Measurements from ENCODE around the gene NR2E3. TPM values are rescaled to one million over a fixed set of nuclear protein-coding genes. Genes with fewer than 3 reads are reported as not detected.

Gene NR2E3
- total RNA-seq, 1 donor from 2014 or later, result not detected

DNA sequence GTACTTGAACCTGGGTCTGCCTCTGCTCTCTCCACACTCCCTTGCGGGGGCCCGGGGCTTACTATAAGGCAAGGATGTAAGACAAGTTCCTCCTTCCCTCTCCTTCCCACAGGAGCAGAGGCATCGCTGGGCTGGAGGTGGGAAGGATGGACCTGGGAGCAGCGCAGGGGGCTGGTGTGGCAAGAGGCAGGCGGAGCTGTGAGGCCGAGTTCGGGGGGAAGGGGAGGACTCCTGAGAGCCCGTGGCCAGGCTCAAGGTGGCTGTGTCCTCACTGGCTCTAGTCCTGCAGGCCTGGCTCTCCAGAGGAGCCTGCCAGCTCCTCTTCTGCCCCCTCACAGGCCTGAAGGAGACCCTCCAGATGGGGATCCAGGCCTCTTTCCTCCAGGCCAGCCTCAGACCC lies 1.0 kb upstream of the NR2E3 start:
- no peak for DNase-seq
- no peak overlapping the region for H3K4me3 Mint-ChIP-seq
- ChIA-PET CTCF (interaction anchor here (1.2 kb wide), 1 partner anchor 347 kb away, joined by 3 read pairs; no protein-coding TSS in a partner anchor), POLR2A (no interaction called here)
- intact Hi-C loops (cut with micrococcal nuclease), result no loop called here
- H3K4me1 Mint-ChIP-seq, result peaks cover 2% of the 10 kb centered on the region
- H3K27ac Mint-ChIP-seq, result no peak overlapping the region
- H3K9me3 Mint-ChIP-seq, result no peaks in the 10 kb centered on the region
- no peaks in the 10 kb centered on the region for H3K36me3 Mint-ChIP-seq (ENCODE audit: low read depth)
- no peak for ATAC-seq (ENCODE audit: low read depth)
- no peaks in the 10 kb centered on the region for H3K27me3 Mint-ChIP-seq
- TF ChIP-seq, protein P1, sequence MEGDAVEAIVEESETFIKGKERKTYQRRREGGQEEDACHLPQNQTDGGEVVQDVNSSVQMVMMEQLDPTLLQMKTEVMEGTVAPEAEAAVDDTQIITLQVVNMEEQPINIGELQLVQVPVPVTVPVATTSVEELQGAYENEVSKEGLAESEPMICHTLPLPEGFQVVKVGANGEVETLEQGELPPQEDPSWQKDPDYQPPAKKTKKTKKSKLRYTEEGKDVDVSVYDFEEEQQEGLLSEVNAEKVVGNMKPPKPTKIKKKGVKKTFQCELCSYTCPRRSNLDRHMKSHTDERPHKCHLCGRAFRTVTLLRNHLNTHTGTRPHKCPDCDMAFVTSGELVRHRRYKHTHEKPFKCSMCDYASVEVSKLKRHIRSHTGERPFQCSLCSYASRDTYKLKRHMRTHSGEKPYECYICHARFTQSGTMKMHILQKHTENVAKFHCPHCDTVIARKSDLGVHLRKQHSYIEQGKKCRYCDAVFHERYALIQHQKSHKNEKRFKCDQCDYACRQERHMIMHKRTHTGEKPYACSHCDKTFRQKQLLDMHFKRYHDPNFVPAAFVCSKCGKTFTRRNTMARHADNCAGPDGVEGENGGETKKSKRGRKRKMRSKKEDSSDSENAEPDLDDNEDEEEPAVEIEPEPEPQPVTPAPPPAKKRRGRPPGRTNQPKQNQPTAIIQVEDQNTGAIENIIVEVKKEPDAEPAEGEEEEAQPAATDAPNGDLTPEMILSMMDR (IDR thresholded peaks at IDR 0.05), result no peak

DNA sequence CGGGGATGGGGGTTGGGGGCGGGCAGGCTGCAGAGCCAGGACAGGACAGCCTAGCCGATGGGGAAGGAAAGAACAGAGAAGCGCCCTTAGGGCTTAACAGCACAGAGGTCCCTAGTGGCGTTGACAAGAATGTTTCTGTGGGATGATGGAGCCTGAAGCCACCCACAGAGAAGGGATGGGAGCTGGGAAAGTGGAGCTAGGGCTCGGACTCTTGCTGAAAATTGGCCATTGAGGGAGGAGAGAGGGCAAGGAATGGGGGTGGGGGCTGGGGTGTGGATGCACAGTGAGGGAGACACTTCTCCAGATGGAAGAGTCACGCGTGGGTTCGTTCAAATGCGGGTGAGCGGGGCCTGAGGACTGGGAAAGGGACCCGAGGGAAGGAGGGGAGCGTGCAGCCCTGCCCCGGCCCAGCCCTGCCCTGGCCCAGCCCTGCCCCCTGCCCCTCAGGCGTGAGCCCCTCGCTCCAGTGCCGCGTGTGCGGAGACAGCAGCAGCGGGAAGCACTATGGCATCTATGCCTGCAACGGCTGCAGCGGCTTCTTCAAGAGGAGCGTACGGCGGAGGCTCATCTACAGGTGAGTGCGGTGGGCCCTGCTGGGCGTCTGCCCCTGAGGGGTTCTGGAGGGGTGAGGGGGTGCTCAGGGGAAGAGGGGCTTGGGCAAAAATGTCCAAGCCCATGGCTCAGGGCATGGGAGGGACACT lies 832 bp downstream of the NR2E3 start:
- no peaks in the 10 kb centered on the region for H3K27me3 Mint-ChIP-seq
- DNase-seq (no peak), ATAC-seq (ENCODE audit: low read depth) (no peak)
- H3K9me3 Mint-ChIP-seq, result no peaks in the 10 kb centered on the region
- intact Hi-C loops (cut with micrococcal nuclease), result no loop called here
- TF ChIP-seq, protein P1 (IDR thresholded peaks at IDR 0.05), result no peak
- H3K4me1 Mint-ChIP-seq, result no peaks in the 10 kb centered on the region
- ChIA-PET CTCF (no interaction called here), POLR2A (no interaction called here)
- H3K27ac Mint-ChIP-seq, result no peak overlapping the region
- no peak overlapping the region for H3K4me3 Mint-ChIP-seq
- H3K36me3 Mint-ChIP-seq (ENCODE audit: low read depth), result no peaks in the 10 kb centered on the region

DNA sequence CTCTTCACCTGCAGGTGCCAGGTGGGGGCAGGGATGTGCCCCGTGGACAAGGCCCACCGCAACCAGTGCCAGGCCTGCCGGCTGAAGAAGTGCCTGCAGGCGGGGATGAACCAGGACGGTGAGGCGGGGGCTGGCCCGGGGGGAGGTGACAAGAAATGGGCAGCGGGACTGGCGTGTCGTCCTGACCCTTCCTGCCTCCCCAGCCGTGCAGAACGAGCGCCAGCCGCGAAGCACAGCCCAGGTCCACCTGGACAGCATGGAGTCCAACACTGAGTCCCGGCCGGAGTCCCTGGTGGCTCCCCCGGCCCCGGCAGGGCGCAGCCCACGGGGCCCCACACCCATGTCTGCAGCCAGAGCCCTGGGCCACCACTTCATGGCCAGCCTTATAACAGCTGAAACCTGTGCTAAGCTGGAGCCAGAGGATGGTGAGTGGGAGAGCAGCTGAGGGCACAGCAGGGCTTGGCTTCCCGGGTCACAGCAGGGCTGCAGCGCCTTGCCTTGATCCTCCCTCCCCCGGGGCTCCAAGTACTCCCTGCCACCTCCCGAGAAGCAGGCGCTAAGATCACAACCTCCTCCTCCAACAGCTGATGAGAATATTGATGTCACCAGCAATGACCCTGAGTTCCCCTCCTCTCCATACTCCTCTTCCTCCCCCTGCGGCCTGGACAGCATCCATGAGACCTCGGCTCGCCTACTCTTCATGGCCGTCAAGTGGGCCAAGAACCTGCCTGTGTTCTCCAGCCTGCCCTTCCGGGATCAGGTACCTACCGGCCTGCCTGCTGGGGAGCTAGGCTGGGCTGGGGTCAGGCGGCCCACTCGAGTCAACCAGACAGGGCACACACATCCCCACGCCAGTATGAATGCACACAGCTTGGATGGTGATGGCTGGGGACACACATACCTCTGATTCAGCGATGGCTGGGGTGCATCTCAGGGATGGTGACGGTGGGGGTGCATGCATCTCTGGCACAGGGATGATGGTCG lies 1.7 kb downstream of the NR2E3 start:
- H3K4me3 Mint-ChIP-seq, result no peak overlapping the region
- CTCF ChIA-PET, result no interaction called here
- ATAC-seq (ENCODE audit: low read depth), result no peak

DNA sequence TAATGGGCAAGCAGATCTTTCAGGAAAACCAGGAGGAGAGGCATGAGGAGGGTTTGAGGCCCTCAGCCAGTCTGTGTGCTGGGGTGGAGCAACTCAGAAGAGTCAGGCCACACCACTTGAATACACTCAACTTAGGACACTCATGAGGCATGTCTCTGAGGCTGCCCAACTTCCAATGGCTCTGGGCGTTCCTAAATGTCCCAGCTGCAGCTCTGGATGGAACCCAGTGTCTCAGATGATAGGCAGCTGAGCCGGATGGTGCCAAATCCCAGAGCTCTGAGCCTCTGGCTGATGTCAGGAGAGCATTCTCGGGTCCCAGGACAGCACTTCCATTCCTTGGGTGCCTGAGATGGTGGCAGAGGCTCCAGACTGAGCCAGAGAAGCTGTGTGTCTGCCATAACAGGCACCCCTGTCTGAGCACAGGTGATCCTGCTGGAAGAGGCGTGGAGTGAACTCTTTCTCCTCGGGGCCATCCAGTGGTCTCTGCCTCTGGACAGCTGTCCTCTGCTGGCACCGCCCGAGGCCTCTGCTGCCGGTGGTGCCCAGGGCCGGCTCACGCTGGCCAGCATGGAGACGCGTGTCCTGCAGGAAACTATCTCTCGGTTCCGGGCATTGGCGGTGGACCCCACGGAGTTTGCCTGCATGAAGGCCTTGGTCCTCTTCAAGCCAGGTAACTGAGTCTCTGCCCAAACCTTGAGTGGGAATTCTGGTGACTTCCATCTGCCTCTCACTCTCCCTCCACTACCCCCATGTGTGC lies 2.8 kb downstream of the NR2E3 start:
- Mint-ChIP-seq H3K9me3 (no peaks in the 10 kb centered on the region), H3K36me3 (ENCODE audit: low read depth) (no peaks in the 10 kb centered on the region), H3K4me1 (no peaks in the 10 kb centered on the region), H3K4me3 (no peak overlapping the region), H3K27ac (no peak overlapping the region), H3K27me3 (no peaks in the 10 kb centered on the region)
- POLR2A ChIA-PET, result no interaction called here
- CTCF ChIA-PET, result no interaction called here
- DNase-seq, result no peak
- ATAC-seq (ENCODE audit: low read depth), result no peak
- TF ChIP-seq, protein P1 (IDR thresholded peaks at IDR 0.05), result no peak
- intact Hi-C loops (cut with micrococcal nuclease), result no loop called here

More for the DNA sequence above, 1.7 kb downstream of the NR2E3 start:
- intact Hi-C loops (cut with micrococcal nuclease), result no loop called here
- no peaks in the 10 kb centered on the region for H3K4me1 Mint-ChIP-seq
- DNase-seq, result no peak
- POLR2A ChIA-PET, result no interaction called here
- no peak overlapping the region for H3K27ac Mint-ChIP-seq
- no peaks in the 10 kb centered on the region for H3K27me3 Mint-ChIP-seq
- H3K36me3 Mint-ChIP-seq (ENCODE audit: low read depth), result no peaks in the 10 kb centered on the region
- TF ChIP-seq, protein P1 (IDR thresholded peaks at IDR 0.05), result no peak
- H3K9me3 Mint-ChIP-seq, result no peaks in the 10 kb centered on the region
